Caco-2 (cell line): ENCODE measurements around the gene NOSIP. TPM values are rescaled to one million over a fixed set of nuclear protein-coding genes. Genes with fewer than 3 reads are reported as not detected.

ENCODE experiments used
- BruUV-seq: library from RNA; stranded (reverse); fragments of 400-500 nt; replicated peaks from 2 replicates; lab custom pipeline; 2021; lab: Mats Ljungman, UMichigan
- CTCF ChIA-PET: fragments of 300-600 bp; sonication (Branson Sonifier 250); formaldehyde crosslinking; loops from one replicate; lab custom pipeline; 2022; ENCODE audit warnings: antibody characterized with exemption; lab: Charles Lee
- POLR2A ChIA-PET: fragments of 300-600 bp; sonication (Branson Sonifier 250); formaldehyde crosslinking; loops from one replicate; lab custom pipeline; 2022; ENCODE audit warnings: antibody characterized with exemption; lab: Charles Lee
- DNase-seq, 2 experiments: peaks; one replicate each; pipeline versions ENCODE4 v3.0.0 to v3.0.0-alpha.2; 2020 to 2022
- H3K27me3 ChIP-seq: replicated peaks from 2 replicates; pipeline ENCODE4 v1.6.0; 2011; ENCODE audit warnings: low read length; ENCODE audit not compliant: control insufficient read depth, insufficient read depth
- H3K36me3 ChIP-seq: 2 replicates; pipeline ENCODE4 v1.5.1; 2011; ENCODE audit warnings: low read length; ENCODE audit not compliant: control insufficient read depth, insufficient read depth
- H3K4me1 ChIP-seq: fragments of 250-450 bp; sonication (Bioruptor Pico); 2 replicates; pipeline ENCODE4 v1.5.1; 2020; ENCODE audit warnings: mild to moderate bottlenecking
- H3K4me3 ChIP-seq: 2 replicates; pipeline ENCODE4 v1.5.1; 2011; ENCODE audit warnings: low read depth, mild to moderate bottlenecking, control low read depth, low read length
- H3K9me3 ChIP-seq: fragments of 250-450 bp; sonication (Bioruptor Pico); 2 replicates; pipeline ENCODE4 v1.5.1; 2020; ENCODE audit warnings: mild to moderate bottlenecking, moderate library complexity
- H3K27ac Mint-ChIP-seq: one replicate; pipeline ENCODE4 v1.8.0; 2022; ENCODE audit warnings: mixed read lengths; ENCODE audit not compliant: unreplicated experiment
- H3K27me3 Mint-ChIP-seq: one replicate; pipeline ENCODE4 v1.8.0; 2022; ENCODE audit warnings: mixed read lengths; ENCODE audit not compliant: insufficient read depth, unreplicated experiment
- H3K36me3 Mint-ChIP-seq: one replicate; pipeline ENCODE4 v1.8.0; 2022; ENCODE audit warnings: mild to moderate bottlenecking, mixed read lengths; ENCODE audit not compliant: insufficient read depth, unreplicated experiment
- H3K4me1 Mint-ChIP-seq: one replicate; pipeline ENCODE4 v1.8.0; 2022; ENCODE audit warnings: low read depth, mixed read lengths; ENCODE audit not compliant: unreplicated experiment
- H3K4me3 Mint-ChIP-seq: one replicate; pipeline ENCODE4 v1.8.0; 2022; ENCODE audit warnings: mild to moderate bottlenecking, moderate library complexity, mixed read lengths; ENCODE audit not compliant: unreplicated experiment
- H3K9me3 Mint-ChIP-seq: one replicate; pipeline ENCODE4 v1.8.0; 2022; ENCODE audit warnings: mixed read lengths; ENCODE audit not compliant: unreplicated experiment
- intact Hi-C: fragments of 100-400 bp; cut with micrococcal nuclease; formaldehyde crosslinking; loops from one replicate; pipeline ENCODE4 v1.10.0; 2022; ENCODE audit not compliant: unreplicated experiment
- total RNA-seq: library from RNA; stranded (reverse); gene quantifications from 2 replicates; pipeline ENCODE4 v1.2.3, GENCODE V29; 2022
- TF ChIP-seq, protein P1 (sequence below), 2 experiments: fragments of 200-600 bp in 1 of 2; IDR thresholded peaks; 1 replicate in 1 of 2; 2 replicates in 1 of 2; pipeline versions ENCODE4 v1.5.1 to v1.8.0; 2011 to 2022; ENCODE audit warnings: antibody characterized with exemption in 1 of 2, control low read depth in 1 of 2, inconsistent platforms in 1 of 2, low read depth in 1 of 2, low read length in 1 of 2, mild to moderate bottlenecking in 1 of 2, moderate library complexity in 1 of 2; ENCODE audit not compliant: insufficient read depth in 1 of 2, severe bottlenecking in 1 of 2, unreplicated experiment in 1 of 2

Gene NOSIP
- total RNA-seq, 1 experiment from 2014 or later, result 74.7 TPM

DNA sequence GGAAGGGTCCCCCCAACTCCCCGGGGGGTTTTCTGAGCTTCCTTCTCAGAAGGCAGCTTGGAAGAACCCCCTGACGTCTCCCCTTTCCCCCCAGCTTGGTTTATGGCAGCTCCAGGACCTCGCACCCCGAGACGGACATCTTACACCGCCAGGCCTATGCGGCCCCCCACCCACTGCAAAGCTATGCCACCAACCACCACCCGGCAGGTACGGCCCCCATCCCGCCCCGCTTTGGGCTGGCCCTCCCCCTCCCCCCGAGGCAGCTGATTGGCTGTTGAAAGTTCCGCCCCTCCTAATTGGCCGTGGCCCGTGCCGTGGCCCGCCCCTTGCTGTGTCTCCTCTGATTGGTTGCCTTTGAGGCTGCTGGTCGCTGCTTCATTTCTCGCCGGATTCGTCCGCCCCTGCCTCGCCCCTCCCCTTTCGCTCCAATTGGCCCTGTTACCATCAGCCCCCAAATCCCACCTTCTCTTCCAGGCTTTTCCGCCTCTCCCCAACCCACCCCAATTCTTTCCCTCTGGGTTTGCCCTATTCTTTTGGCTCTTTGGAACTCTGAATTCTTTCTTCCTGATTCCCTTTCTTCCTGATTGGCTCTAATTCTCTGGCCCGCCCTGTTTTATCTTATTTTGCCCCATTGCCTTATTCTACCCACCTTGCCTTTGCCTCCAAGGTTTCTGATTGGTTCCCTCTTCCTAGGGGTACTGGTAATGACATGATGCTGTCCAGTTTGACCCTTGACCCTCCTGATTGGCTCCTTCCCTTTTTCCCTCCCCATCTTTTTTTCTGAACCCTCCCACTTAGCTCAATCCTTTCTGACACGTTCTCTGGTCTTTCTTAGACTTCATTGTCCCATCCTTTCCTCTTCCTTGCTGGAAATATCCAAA, 13.1 kb upstream of the NOSIP start:
- Histone ChIP-seq H3K36me3 (peaks cover 1% of the 10 kb centered on the region), H3K4me1 (peaks cover 10% of the 10 kb centered on the region), H3K4me3 (no peak overlapping the region), H3K27me3 (no peaks in the 10 kb centered on the region), H3K9me3 (no peaks in the 10 kb centered on the region)
- intact Hi-C loops, result no loop called here
- H3K36me3 Mint-ChIP-seq, result peaks cover 49% of the 10 kb centered on the region
- peaks cover 29% of the 10 kb centered on the region for H3K4me1 Mint-ChIP-seq
- BruUV-seq, result no TSS peak
- H3K9me3 Mint-ChIP-seq, result no peaks in the 10 kb centered on the region
- ChIA-PET CTCF (interaction anchor here (0.6 to 1.3 kb wide), 3 partner anchors 27 to 86 kb away, joined by 3 to 5 read pairs (median 3); partner anchors contain the start of gene RRAS), POLR2A (interaction anchor here (0.6 to 1.2 kb wide), 2 partner anchors 13 to 47 kb away, joined by 6 to 10 read pairs; partner anchors contain the start of gene RRAS)
- H3K27me3 Mint-ChIP-seq, result no peaks in the 10 kb centered on the region
- H3K27ac Mint-ChIP-seq, result peak overlapping the region; percentile 27
- TF ChIP-seq, protein P1, sequence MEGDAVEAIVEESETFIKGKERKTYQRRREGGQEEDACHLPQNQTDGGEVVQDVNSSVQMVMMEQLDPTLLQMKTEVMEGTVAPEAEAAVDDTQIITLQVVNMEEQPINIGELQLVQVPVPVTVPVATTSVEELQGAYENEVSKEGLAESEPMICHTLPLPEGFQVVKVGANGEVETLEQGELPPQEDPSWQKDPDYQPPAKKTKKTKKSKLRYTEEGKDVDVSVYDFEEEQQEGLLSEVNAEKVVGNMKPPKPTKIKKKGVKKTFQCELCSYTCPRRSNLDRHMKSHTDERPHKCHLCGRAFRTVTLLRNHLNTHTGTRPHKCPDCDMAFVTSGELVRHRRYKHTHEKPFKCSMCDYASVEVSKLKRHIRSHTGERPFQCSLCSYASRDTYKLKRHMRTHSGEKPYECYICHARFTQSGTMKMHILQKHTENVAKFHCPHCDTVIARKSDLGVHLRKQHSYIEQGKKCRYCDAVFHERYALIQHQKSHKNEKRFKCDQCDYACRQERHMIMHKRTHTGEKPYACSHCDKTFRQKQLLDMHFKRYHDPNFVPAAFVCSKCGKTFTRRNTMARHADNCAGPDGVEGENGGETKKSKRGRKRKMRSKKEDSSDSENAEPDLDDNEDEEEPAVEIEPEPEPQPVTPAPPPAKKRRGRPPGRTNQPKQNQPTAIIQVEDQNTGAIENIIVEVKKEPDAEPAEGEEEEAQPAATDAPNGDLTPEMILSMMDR (IDR thresholded peaks at IDR 0.05; ENCODE audit: insufficient read depth in 1 of 2, low read depth in 1 of 2, low read length in 1 of 2, severe bottlenecking in 1 of 2, unreplicated experiment in 1 of 2), result no peak
- DNase-seq, result peak; percentile 79 to 86
- H3K4me3 Mint-ChIP-seq, result peak overlapping the region; percentile 74

- TF ChIP-seq, protein P1 (IDR thresholded peaks at IDR 0.05; ENCODE audit: insufficient read depth in 1 of 2, low read depth in 1 of 2, low read length in 1 of 2, severe bottlenecking in 1 of 2, unreplicated experiment in 1 of 2), result no peak
- Histone ChIP-seq H3K4me3 (peak overlapping the region; percentile 99), H3K9me3 (no peaks in the 10 kb centered on the region), H3K4me1 (peaks cover 10% of the 10 kb centered on the region), H3K27me3 (no peaks in the 10 kb centered on the region), H3K36me3 (peaks cover 1% of the 10 kb centered on the region)
- Mint-ChIP-seq H3K4me3 (peak overlapping the region; percentile 74), H3K36me3 (peaks cover 41% of the 10 kb centered on the region), H3K4me1 (peaks cover 29% of the 10 kb centered on the region), H3K27ac (peak overlapping the region; percentile 82), H3K27me3 (no peaks in the 10 kb centered on the region), H3K9me3 (no peaks in the 10 kb centered on the region)
- ChIA-PET POLR2A (interaction anchor here (1.2 kb wide), 1 partner anchor 48 kb away, joined by 6 read pairs; the partner anchor contains the start of gene RRAS), CTCF (no interaction called here)
- DNase-seq, result no peak
- BruUV-seq, result no TSS peak
- intact Hi-C loops, result loop anchor here (1.0 kb wide), 1 partner anchor 84 kb away; no protein-coding TSS in a partner anchor
Measured at GRCh38 chr19:49592486-49593232, 12.3 kb upstream of the NOSIP start.
